Activated naive CD4-positive, alpha-beta T cell treated with anti-CD3 and anti-CD28 coated beads for 36 hours (primary cell): ENCODE measurements around the gene GALNT16. TPM values are rescaled to one million over a fixed set of nuclear protein-coding genes. Genes with fewer than 3 reads are reported as not detected.

Experiments
- CTCF ChIA-PET: fragments of 350-600 bp; sonication (Branson Sonifier 250); formaldehyde crosslinking; loops from one replicate; lab custom pipeline; 2021; ENCODE audit warnings: antibody characterized with exemption; lab: Charles Lee
- DNase-seq: peaks from one replicate; pipeline ENCODE4 v3.0.0-alpha.2; 2020
- H3K27ac Mint-ChIP-seq: one replicate; pipeline ENCODE4 v1.8.0; 2021; ENCODE audit warnings: mild to moderate bottlenecking, mixed read lengths
- H3K27me3 Mint-ChIP-seq: one replicate; pipeline ENCODE4 v1.8.0; 2021; ENCODE audit warnings: low read depth, mixed read lengths
- H3K36me3 Mint-ChIP-seq: one replicate; pipeline ENCODE4 v1.8.0; 2021; ENCODE audit warnings: low read depth, mixed read lengths
- H3K4me1 Mint-ChIP-seq: one replicate; pipeline ENCODE4 v1.8.0; 2021; ENCODE audit warnings: low read depth, mixed read lengths
- H3K4me3 Mint-ChIP-seq: one replicate; pipeline ENCODE4 v1.8.0; 2021; ENCODE audit warnings: mild to moderate bottlenecking, moderate library complexity, mixed read lengths
- H3K9me3 Mint-ChIP-seq: one replicate; pipeline ENCODE4 v1.8.0; 2021; ENCODE audit warnings: mixed read lengths
- intact Hi-C: fragments of 100-400 bp; cut with micrococcal nuclease; formaldehyde crosslinking; loops from one replicate; pipeline ENCODE4 v1.15.1; 2023
- total RNA-seq, 2 experiments: library from RNA; stranded (reverse); gene quantifications; one replicate each; pipeline ENCODE4 v1.2.3, GENCODE V29; 2021

GALNT16 gene
- total RNA-seq, 2 experiments from 2014 or later = 0.02 TPM; not detected in 1

GRCh38 chr14:69363964-69364363, 104.0 kb downstream of the GALNT16 start:
- H3K27ac Mint-ChIP-seq = no peak overlapping the region
- H3K9me3 Mint-ChIP-seq = no peaks in the 10 kb centered on the region
- no peak for DNase-seq
- H3K4me1 Mint-ChIP-seq = peaks cover 5% of the 10 kb centered on the region
- CTCF ChIA-PET = no interaction called here
- H3K4me3 Mint-ChIP-seq = no peak overlapping the region
- intact Hi-C loops = no loop called here
- H3K36me3 Mint-ChIP-seq = no peaks in the 10 kb centered on the region
- H3K27me3 Mint-ChIP-seq = peaks cover 2% of the 10 kb centered on the region

GRCh38 chr14:69364378-69364777, 104.4 kb downstream of the GALNT16 start:
- Mint-ChIP-seq H3K4me1 (peaks cover 3% of the 10 kb centered on the region), H3K27me3 (peaks cover 2% of the 10 kb centered on the region), H3K27ac (no peak overlapping the region), H3K9me3 (no peaks in the 10 kb centered on the region), H3K36me3 (no peaks in the 10 kb centered on the region), H3K4me3 (no peak overlapping the region)
- CTCF ChIA-PET = no interaction called here
- intact Hi-C loops = no loop called here
- no peak for DNase-seq

- peaks cover 2% of the 10 kb centered on the region for H3K27me3 Mint-ChIP-seq
- intact Hi-C loops = no loop called here
- no peaks in the 10 kb centered on the region for H3K36me3 Mint-ChIP-seq
- H3K9me3 Mint-ChIP-seq = no peaks in the 10 kb centered on the region
- no peak overlapping the region for H3K4me3 Mint-ChIP-seq
- H3K4me1 Mint-ChIP-seq = no peaks in the 10 kb centered on the region
- DNase-seq = no peak
- CTCF ChIA-PET = interaction anchor here (1.2 to 1.4 kb wide), 4 partner anchors 10 to 124 kb away, joined by 3 to 4 read pairs (median 4); no protein-coding TSS in a partner anchor
- H3K27ac Mint-ChIP-seq = no peak overlapping the region
Observed at GRCh38 chr14:69366069-69366468, 106.1 kb downstream of the GALNT16 start.

DNA sequence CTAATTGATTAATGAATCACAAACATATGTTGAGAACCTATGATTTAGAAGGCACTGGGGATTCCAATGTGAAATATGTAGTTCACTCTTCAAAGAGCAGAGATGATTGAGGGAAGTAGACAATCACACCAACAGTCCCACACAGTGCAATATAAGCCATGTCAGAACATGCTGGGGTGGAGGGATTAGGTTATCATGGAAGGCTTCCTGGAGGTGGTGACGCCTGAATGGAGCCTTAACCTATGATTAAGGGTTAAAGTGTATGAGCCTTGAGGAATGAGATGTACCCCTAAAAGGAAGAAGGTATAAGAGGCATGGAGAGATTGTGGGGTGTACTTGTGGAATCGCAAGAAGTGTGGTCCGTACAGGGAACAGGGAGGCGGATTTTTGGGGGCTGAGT, 106.8 kb downstream of the GALNT16 start:
- no peak for DNase-seq
- CTCF ChIA-PET = interaction anchor here (1.1 to 1.2 kb wide), 5 partner anchors 9 to 263 kb away, joined by 3 to 5 read pairs (median 4); no protein-coding TSS in a partner anchor
- Mint-ChIP-seq H3K36me3 (no peaks in the 10 kb centered on the region), H3K4me1 (no peaks in the 10 kb centered on the region), H3K27me3 (peaks cover 2% of the 10 kb centered on the region), H3K27ac (no peak overlapping the region), H3K4me3 (no peak overlapping the region), H3K9me3 (no peaks in the 10 kb centered on the region)
- intact Hi-C loops = no loop called here

DNA sequence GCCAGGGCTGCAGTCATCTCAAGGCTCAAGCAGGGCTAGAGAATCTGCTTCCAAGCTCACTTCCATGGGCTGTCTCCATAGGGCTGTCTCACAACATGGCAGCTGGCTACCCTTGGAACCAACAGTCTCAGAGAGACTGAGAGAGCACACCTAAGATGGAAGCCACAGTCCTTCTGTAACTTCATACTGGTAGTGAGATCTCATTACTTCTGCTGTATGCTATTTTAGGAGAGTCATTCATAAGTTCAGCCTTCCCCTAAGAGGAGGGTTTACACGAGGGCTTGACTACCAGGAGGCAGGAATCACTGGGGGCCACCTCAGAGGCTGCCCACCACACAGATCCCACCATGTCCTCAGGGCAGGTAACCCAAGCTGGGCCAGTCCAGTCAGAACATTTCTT, 108.4 kb downstream of the GALNT16 start:
- H3K9me3 Mint-ChIP-seq = no peaks in the 10 kb centered on the region
- intact Hi-C loops = no loop called here
- H3K4me3 Mint-ChIP-seq = no peak overlapping the region
- H3K27ac Mint-ChIP-seq = no peak overlapping the region
- peaks cover 4% of the 10 kb centered on the region for H3K36me3 Mint-ChIP-seq
- CTCF ChIA-PET = no interaction called here
- no peak for DNase-seq
- H3K4me1 Mint-ChIP-seq = peaks cover 9% of the 10 kb centered on the region
- H3K27me3 Mint-ChIP-seq = peaks cover 2% of the 10 kb centered on the region

DNA sequence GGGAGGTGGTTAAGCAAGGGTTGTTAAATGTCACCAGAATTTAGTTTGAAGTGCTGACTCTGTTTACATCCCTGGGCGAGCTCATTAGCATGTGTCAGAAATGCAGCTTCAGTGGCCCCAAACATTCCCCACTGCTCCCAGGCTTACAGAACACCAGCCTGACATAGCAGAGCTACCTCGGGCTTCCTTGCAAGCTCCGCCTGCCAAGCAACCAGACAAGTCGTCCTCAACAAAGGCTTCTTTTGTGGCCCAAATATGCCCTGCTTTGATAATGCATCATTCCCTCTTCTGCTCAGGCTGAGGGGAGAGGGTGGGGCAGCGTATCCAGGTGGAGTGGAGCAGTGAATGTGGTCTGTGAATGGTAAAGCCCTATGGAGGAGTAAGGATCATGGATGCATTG, 110.1 kb downstream of the GALNT16 start:
- H3K27ac Mint-ChIP-seq = no peak overlapping the region
- H3K27me3 Mint-ChIP-seq = peaks cover 2% of the 10 kb centered on the region
- no peak for DNase-seq
- peaks cover 12% of the 10 kb centered on the region for H3K36me3 Mint-ChIP-seq
- peaks cover 18% of the 10 kb centered on the region for H3K4me1 Mint-ChIP-seq
- H3K4me3 Mint-ChIP-seq = no peak overlapping the region
- no peaks in the 10 kb centered on the region for H3K9me3 Mint-ChIP-seq
- intact Hi-C loops = no loop called here
- CTCF ChIA-PET = interaction anchor here (0.8 to 1.4 kb wide), 2 partner anchors 68 to 178 kb away, joined by 3 read pairs; no protein-coding TSS in a partner anchor

DNA sequence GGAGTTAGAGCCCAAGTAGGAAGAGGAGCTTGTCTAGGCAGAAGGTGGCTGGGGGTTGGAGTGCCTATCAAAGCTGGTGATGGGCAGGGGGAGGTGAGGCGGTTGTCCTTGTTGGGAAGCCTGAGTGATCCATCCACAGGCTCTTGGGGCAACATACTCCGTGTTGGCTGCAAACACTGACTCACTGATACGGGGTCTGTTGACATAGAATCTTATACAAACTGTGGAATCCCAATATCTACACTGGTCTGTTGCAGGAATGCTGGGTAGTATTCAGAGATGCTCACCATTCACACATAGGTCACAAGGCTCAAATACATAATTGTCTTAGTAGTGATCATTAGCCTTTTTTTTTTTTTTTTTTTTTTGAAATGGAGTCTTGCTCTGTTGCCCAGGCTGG, 112.2 kb downstream of the GALNT16 start:
- DNase-seq = no peak
- Mint-ChIP-seq H3K27ac (no peak overlapping the region), H3K27me3 (no peaks in the 10 kb centered on the region), H3K4me3 (no peak overlapping the region), H3K36me3 (peaks cover 32% of the 10 kb centered on the region), H3K9me3 (peaks cover 6% of the 10 kb centered on the region), H3K4me1 (peaks cover 18% of the 10 kb centered on the region)
- CTCF ChIA-PET = no interaction called here
- intact Hi-C loops = no loop called here

DNA sequence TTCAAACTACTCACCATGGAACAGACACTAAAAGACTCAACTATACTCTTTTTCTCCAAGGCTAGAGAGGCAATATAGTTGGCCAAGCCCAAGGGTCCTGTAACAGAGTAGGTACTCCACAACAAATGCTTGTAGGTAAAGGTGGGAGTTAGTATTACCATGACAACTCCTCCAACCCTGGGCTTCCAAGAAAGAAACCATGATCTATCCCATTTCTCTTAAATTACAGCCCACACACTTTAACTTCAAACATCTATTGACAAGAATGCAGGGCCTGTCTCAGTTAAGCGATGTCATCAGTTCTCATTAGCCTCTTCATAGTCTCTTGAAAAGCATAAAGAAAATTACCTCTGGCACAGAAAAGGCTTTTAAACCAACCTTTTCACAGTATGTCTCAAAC, 113.1 kb downstream of the GALNT16 start:
- no peak overlapping the region for H3K4me3 Mint-ChIP-seq
- CTCF ChIA-PET = interaction anchor here (1.1 kb wide), 1 partner anchor 14 kb away, joined by 3 read pairs; no protein-coding TSS in a partner anchor

DNA sequence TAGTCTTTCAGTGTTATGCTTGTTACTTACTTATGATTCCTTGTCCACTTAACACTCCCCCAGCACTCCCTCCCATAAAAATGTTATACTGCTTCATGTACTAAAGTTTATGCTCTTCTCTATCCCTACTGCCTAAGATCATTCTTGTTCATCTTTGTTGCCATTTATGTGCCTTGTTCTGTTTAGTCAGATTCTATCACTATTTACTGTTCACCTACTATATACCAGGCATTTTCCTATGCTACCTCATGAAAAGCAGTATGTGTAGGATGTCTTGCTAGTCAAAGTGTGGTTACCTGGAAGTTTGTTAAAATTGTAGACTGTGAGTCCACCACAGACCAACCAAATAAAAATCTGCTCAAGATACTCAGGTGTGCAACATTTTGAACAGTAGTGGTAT, 114.3 kb downstream of the GALNT16 start:
- CTCF ChIA-PET = interaction anchor here (0.7 to 1.1 kb wide), 2 partner anchors 15 to 76 kb away, joined by 3 to 4 read pairs; no protein-coding TSS in a partner anchor
- Mint-ChIP-seq H3K27me3 (no peaks in the 10 kb centered on the region), H3K4me1 (peaks cover 18% of the 10 kb centered on the region), H3K4me3 (no peak overlapping the region), H3K9me3 (peaks cover 6% of the 10 kb centered on the region), H3K36me3 (peaks cover 39% of the 10 kb centered on the region), H3K27ac (peak overlapping the region; percentile 69)
- intact Hi-C loops = no loop called here
- no peak for DNase-seq

More for the DNA sequence above, 113.1 kb downstream of the GALNT16 start:
- no peak for DNase-seq
- H3K36me3 Mint-ChIP-seq = peaks cover 35% of the 10 kb centered on the region
- intact Hi-C loops = no loop called here
- H3K9me3 Mint-ChIP-seq = peaks cover 6% of the 10 kb centered on the region
- peak overlapping the region; percentile 69 for H3K27ac Mint-ChIP-seq
- H3K4me1 Mint-ChIP-seq = peaks cover 18% of the 10 kb centered on the region
- no peaks in the 10 kb centered on the region for H3K27me3 Mint-ChIP-seq

- Mint-ChIP-seq H3K27ac (no peak overlapping the region), H3K27me3 (no peaks in the 10 kb centered on the region), H3K4me3 (no peak overlapping the region), H3K4me1 (peaks cover 18% of the 10 kb centered on the region), H3K9me3 (peaks cover 6% of the 10 kb centered on the region), H3K36me3 (peaks cover 46% of the 10 kb centered on the region)
- intact Hi-C loops = no loop called here
- CTCF ChIA-PET = no interaction called here
- DNase-seq = no peak
Observed at GRCh38 chr14:69375182-69375581, 115.2 kb downstream of the GALNT16 start.

GRCh38 chr14:69375722-69376121, 115.8 kb downstream of the GALNT16 start:
- CTCF ChIA-PET = no interaction called here
- H3K27ac Mint-ChIP-seq = no peak overlapping the region
- no peaks in the 10 kb centered on the region for H3K27me3 Mint-ChIP-seq

GRCh38 chr14:69376439-69376838, 116.5 kb downstream of the GALNT16 start:
- Mint-ChIP-seq H3K4me1 (peaks cover 18% of the 10 kb centered on the region), H3K9me3 (peaks cover 6% of the 10 kb centered on the region), H3K27ac (peak overlapping the region; percentile 39), H3K36me3 (peaks cover 53% of the 10 kb centered on the region), H3K27me3 (no peaks in the 10 kb centered on the region), H3K4me3 (no peak overlapping the region)
- no peak for DNase-seq
- intact Hi-C loops = no loop called here
- CTCF ChIA-PET = no interaction called here

More at GRCh38 chr14:69375722-69376121, 115.8 kb downstream of the GALNT16 start:
- H3K4me3 Mint-ChIP-seq = no peak overlapping the region
- intact Hi-C loops = no loop called here
- H3K36me3 Mint-ChIP-seq = peaks cover 49% of the 10 kb centered on the region
- no peak for DNase-seq
- peaks cover 18% of the 10 kb centered on the region for H3K4me1 Mint-ChIP-seq
- H3K9me3 Mint-ChIP-seq = peaks cover 6% of the 10 kb centered on the region

DNA sequence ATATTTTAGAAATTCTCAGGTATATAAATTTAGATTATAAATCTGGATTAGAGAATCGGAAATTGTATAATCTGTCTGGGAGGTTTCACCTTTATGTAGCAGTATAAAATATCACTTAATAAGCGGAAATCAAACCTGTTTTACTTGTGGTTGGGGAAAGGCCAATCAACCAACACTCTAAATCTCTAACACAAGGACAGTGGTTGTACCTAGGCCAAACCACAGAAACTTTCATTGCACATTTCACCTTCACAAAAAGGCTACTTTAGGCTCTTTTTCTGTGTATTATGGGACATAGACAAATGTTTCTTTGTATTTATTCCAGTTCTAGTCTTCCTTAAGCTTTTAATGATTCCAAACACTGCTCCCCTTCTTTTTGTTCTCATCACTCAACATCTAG, 118.3 kb downstream of the GALNT16 start:
- Mint-ChIP-seq H3K9me3 (peaks cover 6% of the 10 kb centered on the region), H3K36me3 (peaks cover 53% of the 10 kb centered on the region), H3K27me3 (no peaks in the 10 kb centered on the region), H3K4me3 (no peak overlapping the region), H3K4me1 (peaks cover 10% of the 10 kb centered on the region), H3K27ac (no peak overlapping the region)
- intact Hi-C loops = no loop called here
- DNase-seq = no peak
- CTCF ChIA-PET = interaction anchor here (0.6 kb wide), 1 partner anchor 263 kb away, joined by 5 read pairs; no protein-coding TSS in a partner anchor
